ENCODE measurements around the gene DYRK3.

The DYRK3 gene

GRCh38 chr1:206668874-206669410, 33.6 kb downstream of the DYRK3 start (continued):
- TF ChIP-seq ZNF704 (tag by site-specific recombination; IDR thresholded peaks at IDR 0.05) = 0 out of 2 replicates have a peak, but pooled peaks have one; percentile 32
- peak; percentile 42; the same call in 1 of the 2 replicates for TF ChIP-seq ZNF121 (tag by site-specific recombination; IDR thresholded peaks at IDR 0.05)
- no peak for TF ChIP-seq PBX3 (CRISPR knock-in tag; IDR thresholded peaks at IDR 0.05)
- TF ChIP-seq REST (tag by site-specific recombination; IDR thresholded peaks at IDR 0.05) = peak; percentile 59; the same call in 1 of the 2 replicates
- TF ChIP-seq ZBTB8A (tag by site-specific recombination; IDR thresholded peaks at IDR 0.05) = peak; percentile 39; the same call in 1 of the 2 replicates
- TF ChIP-seq INSM2 (tag by site-specific recombination; IDR thresholded peaks at IDR 0.05) = no peak
- no peak for TF ChIP-seq ZNF473 (tag by site-specific recombination; IDR thresholded peaks at IDR 0.05)
- TF ChIP-seq ZNF335 (tag by site-specific recombination; conservative IDR thresholded peaks at IDR 0.05) = no peak
- peak; percentile 75 for TF ChIP-seq ZNF426 (tag by site-specific recombination; IDR thresholded peaks at IDR 0.05)
- no peak for TF ChIP-seq ZNF558 (tag by site-specific recombination; IDR thresholded peaks at IDR 0.05)
- peak; percentile 58 for TF ChIP-seq ZNF555 (tag by site-specific recombination; conservative IDR thresholded peaks at IDR 0.05)
- no peak for TF ChIP-seq ZNF248 (tag by site-specific recombination; IDR thresholded peaks at IDR 0.05)

GRCh38 chr1:206672011-206672688, 36.8 kb downstream of the DYRK3 start:
- Histone ChIP-seq H3K27ac (ENCODE audit: extremely low read depth, low read depth, low read length) (no peak overlapping the region), H3K36me3 (ENCODE audit: control insufficient read depth in 2 of 2, insufficient read depth in 1 of 2, low read length in 2 of 2) (no peaks in the 10 kb centered on the region), H3K4me1 (ENCODE audit: control insufficient read depth, insufficient read depth, low read length) (no peaks in the 10 kb centered on the region), H3K4me3 (ENCODE audit: low read depth, low read length) (no peak overlapping the region), H3K9me3 (ENCODE audit: control insufficient read depth, insufficient read depth, low read depth, low read length) (no peaks in the 10 kb centered on the region)
- no peak for TF ChIP-seq ZNF707 (tag by site-specific recombination; IDR thresholded peaks at IDR 0.05)
- TF ChIP-seq BCL11B (tag by site-specific recombination; IDR thresholded peaks at IDR 0.05; ENCODE audit: low read depth) = no peak
- TF ChIP-seq ZNF776 (tag by site-specific recombination; IDR thresholded peaks at IDR 0.05; ENCODE audit: borderline replicate concordance) = no peak
- TF ChIP-seq ZNF18 (tag by site-specific recombination; IDR thresholded peaks at IDR 0.05) = no peak
- no peak for TF ChIP-seq GLIS1 (tag by site-specific recombination; IDR thresholded peaks at IDR 0.05)
- no peak for TF ChIP-seq ZNF140 (tag by site-specific recombination; IDR thresholded peaks at IDR 0.05)
- no peak for TF ChIP-seq YY2 (tag by site-specific recombination; IDR thresholded peaks at IDR 0.05)
- TF ChIP-seq ZNF37A (tag by site-specific recombination; IDR thresholded peaks at IDR 0.05) = no peak
- CTCF ChIA-PET = interaction anchor here (0.9 to 6.2 kb wide), 8 partner anchors 8 to 240 kb away, joined by 3 to 70 read pairs (median 5); no protein-coding TSS in a partner anchor
- POLR2A ChIA-PET = interaction anchor here (1.6 kb wide), 1 partner anchor 12 kb away, joined by 4 read pairs; no protein-coding TSS in a partner anchor
